ENCODE measurements around the gene CRHBP. TPM values are rescaled to one million over a fixed set of nuclear protein-coding genes. Genes with fewer than 3 reads are reported as not detected.

The CRHBP gene
- total RNA-seq, 1 experiment from 2014 or later = not detected

DNA sequence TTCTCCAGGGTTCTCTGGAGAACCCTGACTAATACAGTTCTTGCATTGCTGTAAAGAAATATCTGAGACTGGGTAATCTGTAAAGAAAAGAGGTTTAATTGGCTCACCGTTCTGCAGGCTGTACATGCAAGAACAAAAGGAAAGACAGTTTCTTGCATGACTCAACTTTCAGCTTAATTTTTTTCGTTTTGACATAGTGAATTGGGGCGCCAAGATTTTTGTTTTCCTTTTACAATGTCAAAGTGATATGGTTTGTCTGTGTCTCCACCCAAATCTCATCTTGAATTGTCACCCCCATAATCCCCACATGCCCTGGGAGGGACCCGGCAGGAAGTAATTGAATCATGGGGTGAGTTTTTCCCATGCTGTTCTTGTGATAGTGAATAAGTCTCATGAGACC is 11.8 kb upstream of the CRHBP start:
- ChIA-PET CTCF (no interaction called here), POLR2A (ENCODE audit: unreplicated experiment) (no interaction called here)
- Histone ChIP-seq H3K4me2 (no peak overlapping the region), H3K79me2 (ENCODE audit: low read depth) (no peaks in the 10 kb centered on the region), H4K20me1 (ENCODE audit: insufficient read depth) (no peaks in the 10 kb centered on the region), H2AFZ (no peak overlapping the region), H3K9me2 (ENCODE audit: insufficient read depth) (no peaks in the 10 kb centered on the region), H3K4me3 (no peak overlapping the region), H3K4me1 (replicated peaks; ENCODE audit: insufficient read depth) (no peaks in the 10 kb centered on the region), H3K9me3 (ENCODE audit: insufficient read depth, low read depth) (no peaks in the 10 kb centered on the region), H3F3A (ENCODE audit: insufficient read depth, low read depth) (no peaks in the 10 kb centered on the region), H3K27me3 (ENCODE audit: insufficient read depth, low read depth) (no peaks in the 10 kb centered on the region), H3K36me3 (ENCODE audit: low read depth) (no peaks in the 10 kb centered on the region), H3K27ac (no peak overlapping the region)
- BruUV-seq (replicated peaks) = no TSS peak
- TF ChIP-seq, protein P1, sequence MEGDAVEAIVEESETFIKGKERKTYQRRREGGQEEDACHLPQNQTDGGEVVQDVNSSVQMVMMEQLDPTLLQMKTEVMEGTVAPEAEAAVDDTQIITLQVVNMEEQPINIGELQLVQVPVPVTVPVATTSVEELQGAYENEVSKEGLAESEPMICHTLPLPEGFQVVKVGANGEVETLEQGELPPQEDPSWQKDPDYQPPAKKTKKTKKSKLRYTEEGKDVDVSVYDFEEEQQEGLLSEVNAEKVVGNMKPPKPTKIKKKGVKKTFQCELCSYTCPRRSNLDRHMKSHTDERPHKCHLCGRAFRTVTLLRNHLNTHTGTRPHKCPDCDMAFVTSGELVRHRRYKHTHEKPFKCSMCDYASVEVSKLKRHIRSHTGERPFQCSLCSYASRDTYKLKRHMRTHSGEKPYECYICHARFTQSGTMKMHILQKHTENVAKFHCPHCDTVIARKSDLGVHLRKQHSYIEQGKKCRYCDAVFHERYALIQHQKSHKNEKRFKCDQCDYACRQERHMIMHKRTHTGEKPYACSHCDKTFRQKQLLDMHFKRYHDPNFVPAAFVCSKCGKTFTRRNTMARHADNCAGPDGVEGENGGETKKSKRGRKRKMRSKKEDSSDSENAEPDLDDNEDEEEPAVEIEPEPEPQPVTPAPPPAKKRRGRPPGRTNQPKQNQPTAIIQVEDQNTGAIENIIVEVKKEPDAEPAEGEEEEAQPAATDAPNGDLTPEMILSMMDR (conservative IDR thresholded peaks at IDR 0.05) = no peak
- no peak for TF ChIP-seq EZH2 (IDR thresholded peaks at IDR 0.05; ENCODE audit: low read depth)
- intact Hi-C loops (cut with micrococcal nuclease; ENCODE audit: unreplicated experiment) = no loop called here
- DNase-seq = no peak

DNA sequence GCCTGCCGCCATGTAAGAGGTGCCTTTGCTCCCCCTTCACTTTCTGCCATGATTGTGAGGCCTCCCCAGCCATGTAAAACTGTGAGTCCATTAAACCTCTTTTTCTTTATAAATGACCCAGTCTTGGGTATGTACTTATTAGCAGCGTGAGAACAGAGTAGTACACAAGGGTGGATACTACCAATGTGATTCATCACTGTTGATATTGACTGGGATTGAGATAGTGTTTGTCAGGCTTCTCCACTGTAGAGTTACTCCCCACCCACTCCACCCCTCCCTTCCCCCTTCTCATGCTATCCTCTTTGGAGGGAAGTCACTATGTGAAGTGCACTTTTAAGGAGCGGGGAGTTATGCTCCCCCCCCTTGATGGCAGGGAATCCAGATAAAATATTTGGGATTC is 11.4 kb upstream of the CRHBP start:
- Histone ChIP-seq H3K4me3 (no peak overlapping the region), H3K9me3 (ENCODE audit: insufficient read depth, low read depth) (no peaks in the 10 kb centered on the region), H2AFZ (no peak overlapping the region), H3K9me2 (ENCODE audit: insufficient read depth) (no peaks in the 10 kb centered on the region), H3K27me3 (ENCODE audit: insufficient read depth, low read depth) (no peaks in the 10 kb centered on the region), H3K4me1 (replicated peaks; ENCODE audit: insufficient read depth) (no peaks in the 10 kb centered on the region), H3K36me3 (ENCODE audit: low read depth) (no peaks in the 10 kb centered on the region), H3K79me2 (ENCODE audit: low read depth) (no peaks in the 10 kb centered on the region), H4K20me1 (ENCODE audit: insufficient read depth) (no peaks in the 10 kb centered on the region), H3K4me2 (no peak overlapping the region), H3F3A (ENCODE audit: insufficient read depth, low read depth) (no peaks in the 10 kb centered on the region), H3K27ac (no peak overlapping the region)
- intact Hi-C loops (cut with micrococcal nuclease; ENCODE audit: unreplicated experiment) = no loop called here
- TF ChIP-seq EZH2 (IDR thresholded peaks at IDR 0.05; ENCODE audit: low read depth) = no peak
- TF ChIP-seq, protein P1 (conservative IDR thresholded peaks at IDR 0.05) = no peak
- BruUV-seq (replicated peaks) = no TSS peak
- DNase-seq = no peak
- ChIA-PET POLR2A (ENCODE audit: unreplicated experiment) (no interaction called here), CTCF (no interaction called here)

DNA sequence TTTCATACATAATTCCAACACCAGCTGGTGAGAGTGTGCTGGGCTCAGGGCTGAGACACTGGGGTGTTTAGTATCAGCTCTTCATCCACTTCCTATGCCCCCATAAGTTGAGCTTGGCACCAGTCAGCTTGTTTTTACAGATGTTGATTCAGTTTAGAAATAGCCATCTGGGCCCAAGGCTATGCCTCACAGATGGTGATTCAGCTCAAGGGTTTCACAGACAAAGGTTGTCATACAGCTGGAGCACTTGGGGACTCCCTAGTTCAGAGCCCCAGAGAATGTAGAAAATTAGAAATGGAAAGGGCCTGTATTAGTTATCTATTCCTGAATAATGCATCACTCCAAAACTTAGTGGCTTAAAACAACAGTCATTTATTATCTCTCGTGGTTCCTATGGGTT is 10.3 kb upstream of the CRHBP start:
- no peak overlapping the region for H3K4me2 ChIP-seq
- no peak for DNase-seq

More for the DNA sequence above, 10.3 kb upstream of the CRHBP start:
- Histone ChIP-seq H3K9me3 (ENCODE audit: insufficient read depth, low read depth) (no peaks in the 10 kb centered on the region), H3K4me3 (no peak overlapping the region), H4K20me1 (ENCODE audit: insufficient read depth) (no peaks in the 10 kb centered on the region), H3K27me3 (ENCODE audit: insufficient read depth, low read depth) (no peaks in the 10 kb centered on the region), H3F3A (ENCODE audit: insufficient read depth, low read depth) (no peaks in the 10 kb centered on the region), H2AFZ (no peak overlapping the region), H3K4me1 (replicated peaks; ENCODE audit: insufficient read depth) (no peaks in the 10 kb centered on the region), H3K9me2 (ENCODE audit: insufficient read depth) (no peaks in the 10 kb centered on the region), H3K36me3 (ENCODE audit: low read depth) (no peaks in the 10 kb centered on the region), H3K79me2 (ENCODE audit: low read depth) (no peaks in the 10 kb centered on the region), H3K27ac (no peak overlapping the region)
- BruUV-seq (replicated peaks) = no TSS peak
- intact Hi-C loops (cut with micrococcal nuclease; ENCODE audit: unreplicated experiment) = no loop called here
- TF ChIP-seq EZH2 (IDR thresholded peaks at IDR 0.05; ENCODE audit: low read depth) = no peak
- TF ChIP-seq, protein P1 (conservative IDR thresholded peaks at IDR 0.05) = no peak
- CTCF ChIA-PET = no interaction called here
- POLR2A ChIA-PET (ENCODE audit: unreplicated experiment) = no interaction called here

Data from PC-9 (cell line).